ENCODE data around the gene PISD.
A peak's percentile ranks its signal among the peaks of the same experiment; 100 is the strongest.

PISD gene

DNA sequence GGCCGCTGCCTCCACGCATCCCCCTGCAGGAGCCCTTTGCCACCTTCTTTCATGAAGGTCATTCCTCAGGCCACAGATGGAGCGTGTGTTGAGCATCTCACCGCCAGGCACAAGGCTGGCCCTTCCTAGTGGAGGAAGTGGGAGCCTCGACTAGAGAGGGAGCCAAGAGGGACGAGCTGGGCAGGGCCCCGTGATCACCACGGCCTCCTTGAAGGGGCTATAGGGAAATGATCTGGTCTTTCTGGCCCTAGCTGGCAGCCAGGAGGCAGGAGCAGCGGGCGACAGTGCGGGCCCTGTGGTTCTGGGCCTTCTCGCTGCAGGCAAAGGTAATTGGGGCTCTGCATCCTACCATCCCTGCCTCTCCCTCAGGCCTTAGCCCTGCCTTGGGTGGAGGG, 49.1 kb downstream of the PISD start:
- no peak for ATAC-seq
- TF ChIP-seq, protein P1, sequence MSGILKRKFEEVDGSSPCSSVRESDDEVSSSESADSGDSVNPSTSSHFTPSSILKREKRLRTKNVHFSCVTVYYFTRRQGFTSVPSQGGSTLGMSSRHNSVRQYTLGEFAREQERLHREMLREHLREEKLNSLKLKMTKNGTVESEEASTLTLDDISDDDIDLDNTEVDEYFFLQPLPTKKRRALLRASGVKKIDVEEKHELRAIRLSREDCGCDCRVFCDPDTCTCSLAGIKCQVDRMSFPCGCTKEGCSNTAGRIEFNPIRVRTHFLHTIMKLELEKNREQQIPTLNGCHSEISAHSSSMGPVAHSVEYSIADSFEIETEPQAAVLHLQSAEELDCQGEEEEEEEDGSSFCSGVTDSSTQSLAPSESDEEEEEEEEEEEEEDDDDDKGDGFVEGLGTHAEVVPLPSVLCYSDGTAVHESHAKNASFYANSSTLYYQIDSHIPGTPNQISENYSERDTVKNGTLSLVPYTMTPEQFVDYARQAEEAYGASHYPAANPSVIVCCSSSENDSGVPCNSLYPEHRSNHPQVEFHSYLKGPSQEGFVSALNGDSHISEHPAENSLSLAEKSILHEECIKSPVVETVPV (CRISPR knock-in tag; IDR thresholded peaks at IDR 0.05): no peak
- TF ChIP-seq PPARA (CRISPR knock-in tag; IDR thresholded peaks at IDR 0.05; ENCODE audit: borderline replicate concordance): no peak
- TF ChIP-seq, protein P2, sequence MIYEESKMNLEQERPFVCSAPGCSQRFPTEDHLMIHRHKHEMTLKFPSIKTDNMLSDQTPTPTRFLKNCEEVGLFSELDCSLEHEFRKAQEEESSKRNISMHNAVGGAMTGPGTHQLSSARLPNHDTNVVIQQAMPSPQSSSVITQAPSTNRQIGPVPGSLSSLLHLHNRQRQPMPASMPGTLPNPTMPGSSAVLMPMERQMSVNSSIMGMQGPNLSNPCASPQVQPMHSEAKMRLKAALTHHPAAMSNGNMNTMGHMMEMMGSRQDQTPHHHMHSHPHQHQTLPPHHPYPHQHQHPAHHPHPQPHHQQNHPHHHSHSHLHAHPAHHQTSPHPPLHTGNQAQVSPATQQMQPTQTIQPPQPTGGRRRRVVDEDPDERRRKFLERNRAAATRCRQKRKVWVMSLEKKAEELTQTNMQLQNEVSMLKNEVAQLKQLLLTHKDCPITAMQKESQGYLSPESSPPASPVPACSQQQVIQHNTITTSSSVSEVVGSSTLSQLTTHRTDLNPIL (CRISPR knock-in tag; IDR thresholded peaks at IDR 0.05; ENCODE audit: low read depth): no peak
- TF ChIP-seq TOX (CRISPR knock-in tag; IDR thresholded peaks at IDR 0.05; ENCODE audit: borderline replicate concordance): no peak
- TF ChIP-seq, protein P3, sequence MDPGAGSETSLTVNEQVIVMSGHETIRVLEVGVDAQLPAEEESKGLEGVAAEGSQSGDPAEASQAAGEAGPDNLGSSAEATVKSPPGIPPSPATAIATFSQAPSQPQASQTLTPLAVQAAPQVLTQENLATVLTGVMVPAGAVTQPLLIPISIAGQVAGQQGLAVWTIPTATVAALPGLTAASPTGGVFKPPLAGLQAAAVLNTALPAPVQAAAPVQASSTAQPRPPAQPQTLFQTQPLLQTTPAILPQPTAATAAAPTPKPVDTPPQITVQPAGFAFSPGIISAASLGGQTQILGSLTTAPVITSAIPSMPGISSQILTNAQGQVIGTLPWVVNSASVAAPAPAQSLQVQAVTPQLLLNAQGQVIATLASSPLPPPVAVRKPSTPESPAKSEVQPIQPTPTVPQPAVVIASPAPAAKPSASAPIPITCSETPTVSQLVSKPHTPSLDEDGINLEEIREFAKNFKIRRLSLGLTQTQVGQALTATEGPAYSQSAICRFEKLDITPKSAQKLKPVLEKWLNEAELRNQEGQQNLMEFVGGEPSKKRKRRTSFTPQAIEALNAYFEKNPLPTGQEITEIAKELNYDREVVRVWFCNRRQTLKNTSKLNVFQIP (CRISPR knock-in tag; IDR thresholded peaks at IDR 0.05; ENCODE audit: borderline replicate concordance, low read depth): no peak
- TF ChIP-seq ISL1 (CRISPR knock-in tag; IDR thresholded peaks at IDR 0.05): no peak

DNA sequence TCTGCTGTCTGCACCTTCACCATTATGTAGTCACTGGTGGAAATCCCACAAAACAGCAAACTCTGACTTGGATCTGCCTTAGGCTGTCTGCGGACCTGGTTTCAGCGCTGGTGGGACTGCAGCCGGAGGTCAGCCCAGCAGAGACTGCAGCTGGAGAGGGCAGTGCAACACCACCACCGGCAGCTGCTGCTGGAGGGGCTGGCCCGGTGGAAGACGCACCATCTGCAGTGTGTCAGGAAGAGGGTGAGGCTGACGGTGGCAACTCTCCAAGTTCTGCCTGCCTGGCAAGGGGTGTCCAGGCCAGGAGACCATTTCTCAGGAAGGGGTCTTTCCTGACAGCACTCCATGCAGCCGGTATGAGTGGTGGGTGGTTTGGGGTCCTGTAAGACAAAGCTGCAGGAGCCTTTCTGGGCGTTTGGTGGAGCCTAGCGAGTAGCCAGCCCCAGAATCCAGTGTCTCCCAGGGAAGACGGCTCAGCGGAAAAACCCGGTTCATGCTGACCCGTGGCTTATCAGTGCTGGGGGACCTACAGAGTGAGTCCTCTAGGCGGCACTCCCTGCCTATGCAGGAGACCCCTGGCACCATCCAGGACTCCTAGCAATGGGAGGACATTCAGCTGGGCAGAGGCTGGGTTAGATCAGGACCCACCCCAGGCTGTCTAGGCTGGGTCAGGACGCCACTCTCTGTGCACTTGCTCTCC, 50.8 kb downstream of the PISD start:
- peak; percentile 48 for ATAC-seq
- TF ChIP-seq BACH2 (CRISPR knock-in tag; IDR thresholded peaks at IDR 0.05; ENCODE audit: borderline replicate concordance) (no peak), ZC3H10 (CRISPR knock-in tag; IDR thresholded peaks at IDR 0.05) (no peak), PPARA (CRISPR knock-in tag; IDR thresholded peaks at IDR 0.05; ENCODE audit: borderline replicate concordance) (no peak), ZNF70 (CRISPR knock-in tag; IDR thresholded peaks at IDR 0.05) (no peak), ZNF8 (CRISPR knock-in tag; IDR thresholded peaks at IDR 0.05) (no peak), SNAI2 (CRISPR knock-in tag; IDR thresholded peaks at IDR 0.05) (no peak), ZFP30 (CRISPR knock-in tag; IDR thresholded peaks at IDR 0.05) (no peak), RARB (CRISPR knock-in tag; IDR thresholded peaks at IDR 0.05) (no peak), ISL1 (CRISPR knock-in tag; IDR thresholded peaks at IDR 0.05) (no peak), ZFP3 (CRISPR knock-in tag; IDR thresholded peaks at IDR 0.05) (no peak), TOX (CRISPR knock-in tag; IDR thresholded peaks at IDR 0.05; ENCODE audit: borderline replicate concordance) (no peak)
- TF ChIP-seq, protein P4, sequence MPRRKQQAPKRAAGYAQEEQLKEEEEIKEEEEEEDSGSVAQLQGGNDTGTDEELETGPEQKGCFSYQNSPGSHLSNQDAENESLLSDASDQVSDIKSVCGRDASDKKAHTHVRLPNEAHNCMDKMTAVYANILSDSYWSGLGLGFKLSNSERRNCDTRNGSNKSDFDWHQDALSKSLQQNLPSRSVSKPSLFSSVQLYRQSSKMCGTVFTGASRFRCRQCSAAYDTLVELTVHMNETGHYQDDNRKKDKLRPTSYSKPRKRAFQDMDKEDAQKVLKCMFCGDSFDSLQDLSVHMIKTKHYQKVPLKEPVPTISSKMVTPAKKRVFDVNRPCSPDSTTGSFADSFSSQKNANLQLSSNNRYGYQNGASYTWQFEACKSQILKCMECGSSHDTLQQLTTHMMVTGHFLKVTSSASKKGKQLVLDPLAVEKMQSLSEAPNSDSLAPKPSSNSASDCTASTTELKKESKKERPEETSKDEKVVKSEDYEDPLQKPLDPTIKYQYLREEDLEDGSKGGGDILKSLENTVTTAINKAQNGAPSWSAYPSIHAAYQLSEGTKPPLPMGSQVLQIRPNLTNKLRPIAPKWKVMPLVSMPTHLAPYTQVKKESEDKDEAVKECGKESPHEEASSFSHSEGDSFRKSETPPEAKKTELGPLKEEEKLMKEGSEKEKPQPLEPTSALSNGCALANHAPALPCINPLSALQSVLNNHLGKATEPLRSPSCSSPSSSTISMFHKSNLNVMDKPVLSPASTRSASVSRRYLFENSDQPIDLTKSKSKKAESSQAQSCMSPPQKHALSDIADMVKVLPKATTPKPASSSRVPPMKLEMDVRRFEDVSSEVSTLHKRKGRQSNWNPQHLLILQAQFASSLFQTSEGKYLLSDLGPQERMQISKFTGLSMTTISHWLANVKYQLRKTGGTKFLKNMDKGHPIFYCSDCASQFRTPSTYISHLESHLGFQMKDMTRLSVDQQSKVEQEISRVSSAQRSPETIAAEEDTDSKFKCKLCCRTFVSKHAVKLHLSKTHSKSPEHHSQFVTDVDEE (CRISPR knock-in tag; IDR thresholded peaks at IDR 0.05): no peak
- TF ChIP-seq, protein P2 (CRISPR knock-in tag; IDR thresholded peaks at IDR 0.05; ENCODE audit: low read depth): no peak
- TF ChIP-seq, protein P5, sequence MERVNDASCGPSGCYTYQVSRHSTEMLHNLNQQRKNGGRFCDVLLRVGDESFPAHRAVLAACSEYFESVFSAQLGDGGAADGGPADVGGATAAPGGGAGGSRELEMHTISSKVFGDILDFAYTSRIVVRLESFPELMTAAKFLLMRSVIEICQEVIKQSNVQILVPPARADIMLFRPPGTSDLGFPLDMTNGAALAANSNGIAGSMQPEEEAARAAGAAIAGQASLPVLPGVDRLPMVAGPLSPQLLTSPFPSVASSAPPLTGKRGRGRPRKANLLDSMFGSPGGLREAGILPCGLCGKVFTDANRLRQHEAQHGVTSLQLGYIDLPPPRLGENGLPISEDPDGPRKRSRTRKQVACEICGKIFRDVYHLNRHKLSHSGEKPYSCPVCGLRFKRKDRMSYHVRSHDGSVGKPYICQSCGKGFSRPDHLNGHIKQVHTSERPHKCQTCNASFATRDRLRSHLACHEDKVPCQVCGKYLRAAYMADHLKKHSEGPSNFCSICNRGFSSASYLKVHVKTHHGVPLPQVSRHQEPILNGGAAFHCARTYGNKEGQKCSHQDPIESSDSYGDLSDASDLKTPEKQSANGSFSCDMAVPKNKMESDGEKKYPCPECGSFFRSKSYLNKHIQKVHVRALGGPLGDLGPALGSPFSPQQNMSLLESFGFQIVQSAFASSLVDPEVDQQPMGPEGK (CRISPR knock-in tag; IDR thresholded peaks at IDR 0.05; ENCODE audit: borderline replicate concordance): no peak

DNA sequence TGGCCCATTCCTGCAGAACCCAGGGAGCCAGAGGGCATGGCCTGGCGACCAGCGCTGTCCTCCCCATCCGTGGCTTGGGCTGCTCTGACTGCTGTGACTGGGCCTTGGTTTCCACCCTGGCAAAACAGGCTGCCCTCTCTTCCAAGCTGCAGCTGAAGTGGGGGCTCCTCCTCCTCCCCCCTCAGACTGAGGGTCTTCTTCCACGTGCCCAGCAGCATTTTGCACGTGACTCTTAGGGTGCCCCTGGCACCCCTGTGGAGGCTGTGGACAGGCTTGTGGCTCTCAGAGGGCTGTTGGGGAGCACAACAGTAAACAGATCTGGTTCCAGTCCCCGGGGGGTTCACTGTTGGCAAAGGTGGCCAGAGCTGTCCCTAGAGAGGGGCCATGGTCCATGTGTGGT, 51.4 kb downstream of the PISD start:
- ATAC-seq: no peak
- TF ChIP-seq, protein P3 (CRISPR knock-in tag; IDR thresholded peaks at IDR 0.05; ENCODE audit: borderline replicate concordance, low read depth): no peak
- TF ChIP-seq ZNF565 (CRISPR knock-in tag; conservative IDR thresholded peaks at IDR 0.05; ENCODE audit: low read depth): no peak
- TF ChIP-seq RARB (CRISPR knock-in tag; IDR thresholded peaks at IDR 0.05): no peak
- TF ChIP-seq ARNTL (CRISPR knock-in tag; IDR thresholded peaks at IDR 0.05; ENCODE audit: borderline replicate concordance, low read depth): no peak
- no peak for TF ChIP-seq ESRRG (CRISPR knock-in tag; IDR thresholded peaks at IDR 0.05)
- TF ChIP-seq, protein P4 (CRISPR knock-in tag; IDR thresholded peaks at IDR 0.05): no peak

All from SK-N-SH treated with all-trans-retinoic acid at 6 μM for 48 hours (cell line).